HG02588 (cell line): Measurements from ENCODE around the gene KCNJ1.

Experiments
- ATAC-seq: cut with Tn5 transposase; IDR thresholded peaks from one replicate; pipeline ENCODE4 v1.9.1; 2021; ENCODE audit warnings: mild to moderate bottlenecking, moderate library complexity; ENCODE audit not compliant: unreplicated experiment

KCNJ1 gene

DNA sequence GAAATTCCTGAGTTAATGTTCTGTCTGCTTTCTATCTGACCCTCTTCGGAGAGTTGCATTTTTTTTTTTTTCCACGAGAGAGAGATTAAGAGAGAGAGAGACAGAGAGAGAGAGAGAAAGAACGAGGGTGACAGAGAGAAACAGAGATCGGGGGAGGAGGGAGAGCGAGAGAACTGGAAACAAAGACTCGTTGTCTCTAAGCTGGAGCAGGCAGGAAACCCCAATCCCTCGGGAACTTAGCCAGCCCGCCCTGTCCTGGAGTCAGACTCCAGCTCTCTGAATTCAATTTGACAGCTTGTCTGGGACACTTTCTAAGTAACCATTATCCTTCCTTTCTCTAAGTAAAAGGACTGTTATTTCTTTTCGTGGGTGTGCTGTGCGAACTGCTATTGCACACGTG lies 76.9 kb downstream of the KCNJ1 start:
- no peak for ATAC-seq

DNA sequence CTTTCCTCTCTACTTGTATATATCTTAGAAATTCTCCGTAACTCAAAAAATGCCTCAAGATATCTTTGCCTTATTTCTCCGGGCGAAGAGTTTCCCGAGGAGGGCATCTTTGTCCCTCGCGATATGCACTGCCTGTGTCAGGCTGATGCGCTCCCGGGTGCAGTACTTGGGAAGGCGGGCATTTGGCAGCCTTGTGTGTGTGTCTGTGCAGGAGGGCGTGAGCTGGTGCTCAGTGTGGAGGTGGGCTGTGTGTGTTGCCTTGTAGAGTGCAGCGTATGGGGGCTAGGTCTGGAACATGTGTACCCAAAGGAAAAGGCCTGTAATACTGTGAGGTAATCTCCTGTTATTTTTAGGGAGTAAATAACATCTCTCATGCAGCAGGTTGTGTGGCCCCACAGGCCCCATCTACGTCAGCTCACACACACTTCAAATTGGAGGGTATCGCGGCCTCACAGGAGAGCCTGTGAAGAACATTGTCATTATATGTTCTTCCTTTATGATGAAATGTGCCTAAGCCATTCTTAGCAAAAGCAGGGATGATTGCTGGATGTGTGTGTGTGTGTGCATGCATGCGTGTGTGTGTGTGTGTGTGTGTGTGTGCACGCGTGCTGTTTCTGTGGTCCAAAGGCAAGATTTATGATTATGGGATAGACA lies 77.5 kb downstream of the KCNJ1 start:
- no peak for ATAC-seq
